ENCODE data around the gene SMARCD1.

DNA sequence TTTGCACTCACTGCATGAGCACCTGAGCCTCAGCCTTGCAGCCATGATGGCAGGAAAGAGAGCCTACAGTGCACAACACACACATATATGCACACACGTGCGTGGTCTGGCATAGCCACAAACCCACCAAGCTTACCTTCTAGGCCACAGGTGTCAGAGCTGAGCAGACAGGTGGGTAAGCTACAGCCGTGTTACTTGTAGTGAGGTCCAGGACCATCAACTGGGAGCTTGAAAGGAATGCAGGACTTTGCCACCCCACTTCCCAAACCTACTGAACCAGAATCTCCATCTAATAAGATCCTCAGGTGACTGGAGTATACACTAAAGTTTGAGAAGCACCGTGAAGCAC lies 25.0 kb upstream of the SMARCD1 start:
- no peak for TF ChIP-seq YY1 (IDR thresholded peaks at IDR 0.05; ENCODE audit: insufficient read depth, insufficient read length)
- TF ChIP-seq ZNF274 (IDR thresholded peaks at IDR 0.05; ENCODE audit: low read depth, low read length), result no peak
- no peak for TF ChIP-seq SUZ12 (IDR thresholded peaks at IDR 0.05; ENCODE audit: extremely low read depth, insufficient read depth, insufficient read length)
